ENCODE data around the gene TAS1R1.

TAS1R1 gene

GRCh38 chr1:6519491-6519934 is 35.6 kb upstream of the TAS1R1 start:
- TF ChIP-seq TAF1 (IDR thresholded peaks at IDR 0.05; ENCODE audit: borderline replicate concordance, insufficient read depth, low read length) (no peak), FOXP2 (optimal IDR thresholded peaks at IDR 0.05; ENCODE audit: borderline replicate concordance, extremely low read depth, extremely low read length, insufficient read depth) (no peak), POLR2AphosphoS5 (IDR thresholded peaks at IDR 0.05; ENCODE audit: low read depth, low read length) (no peak)

GRCh38 chr1:6519935-6520671 is 35.0 kb upstream of the TAS1R1 start:
- 0 out of 2 replicates have a peak, but pooled peaks have one; percentile 20 for TF ChIP-seq POLR2AphosphoS5 (IDR thresholded peaks at IDR 0.05; ENCODE audit: low read depth, low read length)
- no peak for TF ChIP-seq REST (IDR thresholded peaks at IDR 0.05; ENCODE audit: insufficient read depth in 1 of 2, low read depth in 2 of 2, low read length in 2 of 2)

DNA sequence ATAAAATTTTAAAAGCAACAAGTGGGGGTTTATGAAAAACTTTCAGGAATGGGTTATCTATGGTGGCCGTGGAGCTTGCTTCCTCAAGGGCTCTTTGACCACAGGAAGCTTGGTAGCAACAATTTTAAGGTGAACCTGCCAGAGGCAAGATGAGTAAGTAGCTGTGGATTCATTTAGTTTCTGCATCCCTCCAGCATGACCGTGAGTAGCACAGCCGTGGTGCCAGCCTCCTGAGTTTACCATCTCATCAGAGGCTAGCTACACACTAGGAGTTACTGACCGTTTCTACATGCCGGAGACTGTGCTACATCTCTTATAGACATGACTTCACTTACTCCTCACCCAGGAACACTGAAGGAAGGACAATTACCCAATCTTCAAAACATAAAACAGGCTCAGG is 33.6 kb upstream of the TAS1R1 start:
- TF ChIP-seq POLR2AphosphoS5 (IDR thresholded peaks at IDR 0.05; ENCODE audit: low read depth, low read length) (no peak), REST (IDR thresholded peaks at IDR 0.05; ENCODE audit: insufficient read depth in 1 of 2, low read depth in 2 of 2, low read length in 2 of 2) (no peak), TAF1 (IDR thresholded peaks at IDR 0.05; ENCODE audit: borderline replicate concordance, insufficient read depth, low read length) (no peak), SIN3A (IDR thresholded peaks at IDR 0.05; ENCODE audit: borderline replicate concordance, insufficient read depth, low read length) (no peak), FOXP2 (optimal IDR thresholded peaks at IDR 0.05; ENCODE audit: borderline replicate concordance, extremely low read depth, extremely low read length, insufficient read depth) (no peak)

DNA sequence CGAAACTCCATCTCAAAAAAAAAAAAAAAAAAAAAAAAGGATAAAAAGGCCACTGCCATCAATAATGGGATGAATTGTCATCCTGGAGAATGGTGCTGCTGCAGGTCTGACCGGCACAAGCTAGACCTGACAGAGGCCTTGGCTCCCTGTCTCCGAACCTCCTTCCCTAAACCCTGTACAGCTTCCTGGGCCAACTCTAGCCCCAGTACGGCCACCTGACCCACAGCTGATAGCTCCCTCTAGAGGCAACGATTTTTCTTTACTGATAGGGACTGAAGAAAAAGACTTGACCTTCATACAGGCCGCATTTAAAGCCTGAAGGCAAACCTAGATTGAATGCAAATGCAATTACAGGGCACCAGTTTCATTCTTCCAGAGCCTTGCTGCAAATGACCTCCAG is 31.5 kb upstream of the TAS1R1 start:
- TF ChIP-seq POLR2AphosphoS5 (IDR thresholded peaks at IDR 0.05; ENCODE audit: low read depth, low read length) = no peak
- no peak for TF ChIP-seq REST (IDR thresholded peaks at IDR 0.05; ENCODE audit: insufficient read depth in 1 of 2, low read depth in 2 of 2, low read length in 2 of 2)
- TF ChIP-seq TAF1 (IDR thresholded peaks at IDR 0.05; ENCODE audit: borderline replicate concordance, insufficient read depth, low read length) = no peak
- TF ChIP-seq FOXP2 (optimal IDR thresholded peaks at IDR 0.05; ENCODE audit: borderline replicate concordance, extremely low read depth, extremely low read length, insufficient read depth) = no peak
- TF ChIP-seq SIN3A (IDR thresholded peaks at IDR 0.05; ENCODE audit: borderline replicate concordance, insufficient read depth, low read length) = no peak

GRCh38 chr1:6526316-6526715 is 28.8 kb upstream of the TAS1R1 start:
- TF ChIP-seq SIN3A (IDR thresholded peaks at IDR 0.05; ENCODE audit: borderline replicate concordance, insufficient read depth, low read length) = no peak
- no peak for TF ChIP-seq TAF1 (IDR thresholded peaks at IDR 0.05; ENCODE audit: borderline replicate concordance, insufficient read depth, low read length)
- TF ChIP-seq POLR2AphosphoS5 (IDR thresholded peaks at IDR 0.05; ENCODE audit: low read depth, low read length) = no peak
- TF ChIP-seq REST (IDR thresholded peaks at IDR 0.05; ENCODE audit: insufficient read depth in 1 of 2, low read depth in 2 of 2, low read length in 2 of 2) = no peak
- no peak for TF ChIP-seq FOXP2 (optimal IDR thresholded peaks at IDR 0.05; ENCODE audit: borderline replicate concordance, extremely low read depth, extremely low read length, insufficient read depth)

Data from PFSK-1 (cell line).